Hematopoietic multipotent progenitor cell treated with erythropoietin and hydrocortisone succinate and interleukin-3 and kit ligand, for 4 days (in vitro differentiated cells): Measurements from ENCODE around the gene EXOC3L1.

Experiments used
- DNase-seq: peaks from one replicate; pipeline ENCODE4 v3.0.0-alpha.2; 2015

Gene EXOC3L1

GRCh38 chr16:67161595-67162058 lies 28.3 kb downstream of the EXOC3L1 start:
- DNase-seq: no peak

- DNase-seq: peak; percentile 64
Measured at GRCh38 chr16:67158637-67159600, 31.0 kb downstream of the EXOC3L1 start.

- DNase-seq: no peak
Measured at GRCh38 chr16:67157892-67158635, 31.9 kb downstream of the EXOC3L1 start.

- no peak for DNase-seq
Measured at GRCh38 chr16:67157106-67157748, 32.7 kb downstream of the EXOC3L1 start.

GRCh38 chr16:67156143-67156844 lies 33.6 kb downstream of the EXOC3L1 start:
- no peak for DNase-seq

GRCh38 chr16:67155295-67156142 lies 34.4 kb downstream of the EXOC3L1 start:
- peak; percentile 86 for DNase-seq

GRCh38 chr16:67154578-67155294 lies 35.2 kb downstream of the EXOC3L1 start:
- DNase-seq: no peak

GRCh38 chr16:67151431-67152097 lies 38.4 kb downstream of the EXOC3L1 start:
- DNase-seq: no peak

- peak; percentile 60 for DNase-seq
Measured at GRCh38 chr16:67150833-67151396, 39.0 kb downstream of the EXOC3L1 start, which contains the start of gene B3GNT9. TSS of gene B3GNT9 (minus strand) at chr16:67150998. CDS start at chr16:67150485, 513 bp downstream.

- DNase-seq: peak; percentile 70
Measured at GRCh38 chr16:67150047-67150832, 39.7 kb downstream of the EXOC3L1 start.

GRCh38 chr16:67149276-67150046 lies 40.5 kb downstream of the EXOC3L1 start:
- peak; percentile 51 for DNase-seq

- no peak for DNase-seq
Measured at GRCh38 chr16:67148656-67149275, 41.2 kb downstream of the EXOC3L1 start.

- DNase-seq: no peak
Measured at GRCh38 chr16:67148221-67148620, 41.7 kb downstream of the EXOC3L1 start.

GRCh38 chr16:67147437-67148140 lies 42.3 kb downstream of the EXOC3L1 start:
- no peak for DNase-seq

- no peak for DNase-seq
Measured at GRCh38 chr16:67146523-67147357, 43.2 kb downstream of the EXOC3L1 start.

GRCh38 chr16:67145746-67146145 lies 44.2 kb downstream of the EXOC3L1 start:
- DNase-seq: no peak
